GM12892 (cell line): Measurements from ENCODE around the gene SMG1.
"Not testable (repeated sequence)": the region's sequence is repeated elsewhere in the genome, so short reads cannot be mapped to it uniquely, and the experiment has no call there.

Source experiments
- POLR2A ChIP-seq: IDR thresholded peaks from 2 replicates; pipeline ENCODE4 v1.6.1; 2011; ENCODE audit warnings: low read depth, low read length, control low read depth
- POLR2AphosphoS5 ChIP-seq: IDR thresholded peaks from 2 replicates; pipeline ENCODE4 v1.6.1; 2011; ENCODE audit warnings: low read depth, low read length, control low read depth
- TAF1 ChIP-seq: IDR thresholded peaks from 2 replicates; pipeline ENCODE4 v1.6.1; 2011; ENCODE audit warnings: low read depth, mild to moderate bottlenecking, control low read depth, low read length, borderline replicate concordance

DNA sequence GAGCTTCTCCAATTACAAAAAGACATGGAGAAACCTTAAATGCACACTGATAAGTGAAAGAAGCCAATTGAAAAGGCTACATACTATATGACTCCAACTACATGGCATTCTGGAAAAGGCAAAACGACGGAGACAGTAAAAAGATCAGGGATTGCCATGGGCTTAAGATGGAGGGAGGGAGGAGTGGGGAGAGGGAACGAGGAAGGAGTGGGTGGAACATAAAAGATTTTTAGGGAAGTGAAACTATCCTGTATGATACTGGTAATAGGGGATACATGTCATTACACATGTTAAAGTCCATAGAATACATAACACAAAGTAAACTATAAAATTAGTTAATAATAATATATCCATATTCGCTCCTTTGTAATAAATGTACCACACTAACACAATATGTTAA is 48.9 kb downstream of the SMG1 start:
- TF ChIP-seq POLR2A, POLR2AphosphoS5, TAF1: not testable (repeated sequence)
